Activated CD4-positive, alpha-beta memory T cell treated with anti-CD3 and anti-CD28 coated beads for 36 hours (primary cell): ENCODE results near the gene PARD3B. TPM values are rescaled to one million over a fixed set of nuclear protein-coding genes. Genes with fewer than 3 reads are reported as not detected.

ENCODE experiments used
- CTCF ChIA-PET: fragments of 350-600 bp; sonication (Branson Sonifier 250); formaldehyde crosslinking; loops from one replicate; lab custom pipeline; 2021; ENCODE audit warnings: antibody characterized with exemption, inconsistent platforms; lab: Charles Lee
- POLR2A ChIA-PET: fragments of 350-600 bp; sonication (Branson Sonifier 250); formaldehyde crosslinking; loops from one replicate; lab custom pipeline; 2021; ENCODE audit warnings: antibody characterized with exemption; lab: Charles Lee
- DNase-seq: peaks from one replicate; pipeline ENCODE4 v3.0.0-alpha.2; 2020
- H3K27ac Mint-ChIP-seq: one replicate; pipeline ENCODE4 v1.8.0; 2021; ENCODE audit warnings: mixed read lengths
- H3K27me3 Mint-ChIP-seq: one replicate; pipeline ENCODE4 v1.8.0; 2021; ENCODE audit warnings: mixed read lengths
- H3K36me3 Mint-ChIP-seq: one replicate; pipeline ENCODE4 v1.8.0; 2021; ENCODE audit warnings: mixed read lengths
- H3K4me1 Mint-ChIP-seq: one replicate; pipeline ENCODE4 v1.8.0; 2021; ENCODE audit warnings: low read depth, mixed read lengths
- H3K4me3 Mint-ChIP-seq: one replicate; pipeline ENCODE4 v1.8.0; 2021; ENCODE audit warnings: mild to moderate bottlenecking, mixed read lengths
- H3K9me3 Mint-ChIP-seq: one replicate; pipeline ENCODE4 v1.8.0; 2021; ENCODE audit warnings: mixed read lengths
- intact Hi-C: fragments of 100-400 bp; cut with micrococcal nuclease; formaldehyde crosslinking; loops from one replicate; pipeline ENCODE4 v1.15.1; 2023
- total RNA-seq, 2 experiments: library from RNA; stranded (reverse); gene quantifications; one replicate each; pipeline ENCODE4 v1.2.3, GENCODE V29; 2021

The PARD3B gene
- total RNA-seq, 2 experiments from 2014 or later, result 0.07 to 0.70 TPM

DNA sequence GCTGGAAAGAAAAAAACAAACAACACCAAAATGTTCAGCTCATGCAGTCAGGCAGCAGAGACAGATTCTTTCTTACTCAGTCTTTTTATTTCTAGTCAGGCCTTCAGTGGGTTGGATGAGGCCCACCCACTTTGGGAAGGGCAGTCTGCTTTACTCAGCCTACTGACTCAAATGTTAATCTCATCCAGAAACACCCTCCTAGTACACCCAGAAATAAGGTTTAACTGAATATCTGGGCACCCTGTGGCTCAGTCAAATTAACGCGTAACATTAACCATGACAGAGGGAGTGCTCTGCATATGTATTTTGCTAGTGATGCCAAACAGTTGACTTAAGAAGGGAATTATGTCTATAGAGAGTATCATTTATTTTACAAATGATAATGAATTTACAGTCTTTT, 401.6 kb downstream of the PARD3B start:
- Mint-ChIP-seq H3K9me3 (peaks cover 24% of the 10 kb centered on the region), H3K36me3 (peaks cover 16% of the 10 kb centered on the region), H3K4me3 (no peak overlapping the region), H3K27ac (no peak overlapping the region), H3K27me3 (no peaks in the 10 kb centered on the region), H3K4me1 (peaks cover 39% of the 10 kb centered on the region)
- no peak for DNase-seq
- POLR2A ChIA-PET, result no interaction called here
- intact Hi-C loops, result no loop called here
- CTCF ChIA-PET, result no interaction called here

DNA sequence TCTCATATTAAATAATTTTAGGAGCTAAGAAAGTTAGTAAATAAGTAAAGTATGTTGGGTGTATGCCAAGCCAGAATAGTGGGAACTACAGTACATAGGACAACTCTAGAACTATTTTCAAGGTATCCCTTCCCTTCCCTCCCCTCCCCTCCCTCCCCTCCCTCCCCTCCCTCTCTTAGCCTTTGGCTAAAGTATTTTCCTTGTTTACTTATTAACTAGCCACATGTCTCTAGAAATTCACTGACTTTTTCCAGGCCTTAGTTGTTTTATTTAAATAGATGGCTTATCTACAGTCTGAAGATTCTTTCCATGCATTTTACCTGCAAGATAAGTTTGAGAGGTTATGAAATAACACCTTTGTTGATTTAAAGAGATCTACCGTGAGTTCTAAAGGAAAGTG, 402.1 kb downstream of the PARD3B start:
- CTCF ChIA-PET, result no interaction called here
- no peaks in the 10 kb centered on the region for H3K27me3 Mint-ChIP-seq
- peaks cover 24% of the 10 kb centered on the region for H3K9me3 Mint-ChIP-seq
- no peak overlapping the region for H3K27ac Mint-ChIP-seq
- intact Hi-C loops, result no loop called here
- no peak for DNase-seq
- POLR2A ChIA-PET, result no interaction called here
- peaks cover 16% of the 10 kb centered on the region for H3K36me3 Mint-ChIP-seq
- no peak overlapping the region for H3K4me3 Mint-ChIP-seq
- peaks cover 36% of the 10 kb centered on the region for H3K4me1 Mint-ChIP-seq

GRCh38 chr2:204948024-204948763, 402.9 kb downstream of the PARD3B start:
- H3K27me3 Mint-ChIP-seq, result no peaks in the 10 kb centered on the region
- H3K4me1 Mint-ChIP-seq, result peaks cover 36% of the 10 kb centered on the region
- peak overlapping the region; percentile 58 for H3K27ac Mint-ChIP-seq
- H3K36me3 Mint-ChIP-seq, result peaks cover 16% of the 10 kb centered on the region
- intact Hi-C loops, result loop anchor here (1.0 kb wide), 1 partner anchor 23 kb away; no protein-coding TSS in a partner anchor
- POLR2A ChIA-PET, result no interaction called here
- CTCF ChIA-PET, result no interaction called here
- H3K9me3 Mint-ChIP-seq, result peaks cover 24% of the 10 kb centered on the region
- no peak overlapping the region for H3K4me3 Mint-ChIP-seq
- DNase-seq, result no peak

DNA sequence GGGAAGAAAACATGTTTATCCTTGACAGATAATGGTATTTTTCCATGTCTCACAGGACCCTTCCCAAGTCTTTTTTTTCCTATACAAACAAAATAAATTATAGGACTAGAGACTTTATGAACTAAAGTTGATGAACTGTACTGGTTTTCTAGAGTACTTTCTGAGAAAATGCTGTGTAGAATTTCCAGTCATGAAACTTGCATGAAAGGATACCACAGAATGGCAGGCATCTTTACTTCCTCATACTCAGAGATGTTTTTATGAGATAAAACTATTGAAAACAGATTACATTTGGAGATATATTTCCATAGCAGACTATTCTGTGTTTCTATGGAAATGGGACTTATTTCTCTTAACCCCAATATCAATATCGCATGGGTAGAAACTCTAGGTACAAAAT, 403.5 kb downstream of the PARD3B start:
- Mint-ChIP-seq H3K4me1 (peaks cover 36% of the 10 kb centered on the region), H3K36me3 (peaks cover 13% of the 10 kb centered on the region), H3K4me3 (no peak overlapping the region), H3K27ac (peak overlapping the region; percentile 58), H3K9me3 (peaks cover 19% of the 10 kb centered on the region), H3K27me3 (no peaks in the 10 kb centered on the region)
- intact Hi-C loops, result loop anchor here (1.0 kb wide), 1 partner anchor 22 kb away; no protein-coding TSS in a partner anchor
- POLR2A ChIA-PET, result no interaction called here
- CTCF ChIA-PET, result no interaction called here
- DNase-seq, result no peak

DNA sequence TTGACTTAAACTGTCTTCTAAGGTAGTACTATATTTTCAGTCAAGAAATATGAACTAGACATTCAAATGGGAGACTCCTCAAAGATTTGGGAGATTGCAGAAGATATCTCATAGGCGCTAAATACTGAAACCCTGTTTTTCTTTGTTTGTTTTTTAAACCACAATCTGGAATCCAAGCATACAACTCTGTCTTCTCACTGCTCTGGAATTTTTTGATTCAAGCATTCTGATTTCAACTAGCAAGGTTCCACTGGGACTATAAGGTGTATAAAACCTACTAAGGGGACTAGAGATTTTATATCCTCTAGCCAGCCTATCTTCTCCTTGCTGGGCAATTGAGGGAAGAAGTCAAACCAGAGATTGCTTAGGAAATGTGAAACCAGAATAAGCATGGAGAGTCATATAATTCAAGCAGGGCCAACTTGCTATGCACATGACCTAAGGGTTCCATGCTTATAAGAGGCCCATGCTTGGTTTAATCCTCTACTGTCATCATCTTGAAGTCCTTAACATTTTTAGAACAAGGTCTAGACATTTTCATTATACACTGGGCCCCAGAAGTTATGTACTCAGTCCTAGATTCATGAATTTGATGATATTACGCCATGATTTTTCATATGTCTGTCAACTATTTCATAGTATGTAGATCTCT, 405.5 kb downstream of the PARD3B start:
- peaks cover 34% of the 10 kb centered on the region for H3K4me1 Mint-ChIP-seq
- peaks cover 6% of the 10 kb centered on the region for H3K9me3 Mint-ChIP-seq
- intact Hi-C loops, result no loop called here
- DNase-seq, result no peak
- peaks cover 2% of the 10 kb centered on the region for H3K36me3 Mint-ChIP-seq
- ChIA-PET POLR2A (no interaction called here), CTCF (no interaction called here)
- H3K27ac Mint-ChIP-seq, result no peak overlapping the region
- H3K27me3 Mint-ChIP-seq, result no peaks in the 10 kb centered on the region
- H3K4me3 Mint-ChIP-seq, result no peak overlapping the region

GRCh38 chr2:204958371-204958770, 413.1 kb downstream of the PARD3B start:
- POLR2A ChIA-PET, result no interaction called here
- no peak for DNase-seq
- no peaks in the 10 kb centered on the region for H3K27me3 Mint-ChIP-seq
- H3K27ac Mint-ChIP-seq, result no peak overlapping the region
- CTCF ChIA-PET, result no interaction called here
- intact Hi-C loops, result no loop called here
- H3K4me1 Mint-ChIP-seq, result peaks cover 20% of the 10 kb centered on the region
- peak overlapping the region; percentile 17 for H3K4me3 Mint-ChIP-seq
- H3K36me3 Mint-ChIP-seq, result peaks cover 1% of the 10 kb centered on the region
- H3K9me3 Mint-ChIP-seq, result no peaks in the 10 kb centered on the region

DNA sequence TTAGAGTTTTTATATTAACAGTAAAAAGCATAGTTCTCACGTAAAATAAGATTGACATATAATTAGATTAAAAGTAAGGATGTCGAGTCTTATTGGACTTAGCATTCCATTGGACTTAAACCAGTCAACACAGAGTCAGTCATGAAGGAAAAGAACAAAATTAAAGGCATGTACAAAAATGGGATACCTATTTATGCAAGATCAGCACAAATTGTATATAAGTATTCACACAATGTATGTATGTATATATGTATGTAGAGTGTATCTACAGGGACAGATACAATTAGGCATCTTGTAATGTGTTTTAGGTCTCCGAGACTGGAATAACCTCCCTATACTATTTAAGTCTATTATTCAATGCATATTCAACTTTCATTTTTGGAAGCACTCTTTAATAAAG, 419.1 kb downstream of the PARD3B start:
- intact Hi-C loops, result no loop called here
- POLR2A ChIA-PET, result no interaction called here
- no peak overlapping the region for H3K27ac Mint-ChIP-seq
- H3K27me3 Mint-ChIP-seq, result no peaks in the 10 kb centered on the region
- H3K4me3 Mint-ChIP-seq, result no peak overlapping the region
- CTCF ChIA-PET, result interaction anchor here (0.6 kb wide), 1 partner anchor 518 kb away, joined by 3 read pairs; no protein-coding TSS in a partner anchor
- peaks cover 39% of the 10 kb centered on the region for H3K4me1 Mint-ChIP-seq
- peaks cover 1% of the 10 kb centered on the region for H3K36me3 Mint-ChIP-seq
- no peak for DNase-seq
- no peaks in the 10 kb centered on the region for H3K9me3 Mint-ChIP-seq

- CTCF ChIA-PET, result no interaction called here
- no peaks in the 10 kb centered on the region for H3K9me3 Mint-ChIP-seq
- no peaks in the 10 kb centered on the region for H3K27me3 Mint-ChIP-seq
- no peak for DNase-seq
- intact Hi-C loops, result loop anchor here (5.0 kb wide), 1 partner anchor 91 kb away; no protein-coding TSS in a partner anchor
- peaks cover 54% of the 10 kb centered on the region for H3K4me1 Mint-ChIP-seq
- H3K27ac Mint-ChIP-seq, result no peak overlapping the region
- no peak overlapping the region for H3K4me3 Mint-ChIP-seq
- H3K36me3 Mint-ChIP-seq, result peaks cover 4% of the 10 kb centered on the region
- POLR2A ChIA-PET, result no interaction called here
Observed at GRCh38 chr2:204966245-204966644, 421.0 kb downstream of the PARD3B start.

DNA sequence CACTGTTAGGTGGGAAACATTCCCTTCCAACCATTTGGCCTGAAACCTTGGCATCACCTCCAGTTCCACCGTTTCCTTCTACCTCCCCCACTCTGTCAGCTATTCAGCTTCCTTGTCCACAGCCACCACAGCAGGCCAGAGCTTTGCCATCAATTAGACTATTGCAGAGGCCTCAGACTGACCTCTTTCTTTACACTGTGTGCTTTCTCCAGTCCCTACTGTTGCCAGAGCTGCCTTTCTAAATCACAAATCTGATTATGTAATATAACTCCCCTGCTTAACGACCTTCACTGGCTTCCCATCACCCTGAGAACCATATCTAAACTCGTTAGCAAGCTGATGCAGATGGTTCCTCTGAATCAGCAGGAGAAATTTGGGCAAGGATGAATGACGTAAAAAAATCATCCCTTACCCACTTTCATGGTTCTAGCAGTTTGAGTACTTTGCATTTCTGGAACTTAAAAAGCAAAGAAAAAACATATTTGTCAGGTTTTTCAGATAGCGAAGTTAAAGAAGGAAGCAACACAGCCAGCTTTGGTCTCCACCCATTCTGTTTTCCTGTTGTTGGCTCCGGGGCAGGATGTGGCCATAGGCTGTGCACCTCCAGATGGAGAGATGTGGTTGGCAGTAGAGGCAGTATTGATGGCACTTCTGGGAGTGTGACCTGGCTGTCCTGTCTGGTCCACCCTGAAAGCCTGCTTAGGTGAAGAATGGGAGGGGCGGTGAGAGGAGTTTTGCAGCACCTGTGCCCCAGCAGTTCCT, 422.1 kb downstream of the PARD3B start:
- DNase-seq, result peak; percentile 59
- ChIA-PET CTCF (no interaction called here), POLR2A (no interaction called here)
- Mint-ChIP-seq H3K4me1 (peaks cover 56% of the 10 kb centered on the region), H3K36me3 (peaks cover 3% of the 10 kb centered on the region), H3K4me3 (peak overlapping the region; percentile 21), H3K27ac (peak overlapping the region; percentile 83), H3K9me3 (no peaks in the 10 kb centered on the region), H3K27me3 (no peaks in the 10 kb centered on the region)
- intact Hi-C loops, result loop anchor here (5.0 kb wide), 1 partner anchor 90 kb away; no protein-coding TSS in a partner anchor

DNA sequence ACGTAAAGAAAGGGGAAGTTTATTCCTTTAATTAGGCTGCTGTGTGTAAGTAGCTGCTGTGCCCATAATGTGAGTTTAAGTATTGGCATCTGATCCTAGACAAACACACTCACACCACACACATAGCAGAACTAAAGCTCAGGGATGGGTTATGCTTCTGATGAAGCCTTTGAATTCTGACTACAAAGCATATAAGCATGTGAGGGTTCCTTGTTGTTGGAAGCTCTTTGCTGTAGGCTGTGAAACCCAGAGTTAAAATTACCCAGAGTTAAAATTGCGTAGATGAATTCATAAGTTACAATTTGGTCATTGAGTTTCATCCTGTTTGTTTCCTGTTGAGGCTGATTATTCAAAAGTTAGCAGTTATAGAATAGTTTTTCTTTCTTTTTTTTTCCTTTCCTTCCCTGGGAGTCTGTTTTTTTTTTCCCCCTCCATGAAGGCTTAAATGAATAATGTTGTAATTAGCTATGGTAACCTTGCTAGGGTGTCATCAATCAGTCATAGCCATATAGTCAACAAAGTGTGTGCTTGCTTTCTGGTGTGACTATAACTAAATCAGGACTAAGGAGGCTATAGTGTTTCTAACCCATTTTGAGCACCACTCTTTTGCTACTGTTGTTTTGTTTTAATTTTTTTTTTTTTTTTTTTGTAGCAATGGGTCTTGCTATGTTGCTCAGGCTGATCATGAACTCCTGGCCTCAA, 426.1 kb downstream of the PARD3B start:
- H3K4me3 Mint-ChIP-seq, result no peak overlapping the region
- no peaks in the 10 kb centered on the region for H3K27me3 Mint-ChIP-seq
- CTCF ChIA-PET, result no interaction called here
- peaks cover 3% of the 10 kb centered on the region for H3K36me3 Mint-ChIP-seq
- intact Hi-C loops, result loop anchor here (1.0 to 2.0 kb wide), 5 partner anchors 23 to 863 kb away; no protein-coding TSS in a partner anchor
- H3K4me1 Mint-ChIP-seq, result peaks cover 57% of the 10 kb centered on the region
- POLR2A ChIA-PET, result no interaction called here
- peak overlapping the region; percentile 72 for H3K27ac Mint-ChIP-seq
- DNase-seq, result no peak
- no peaks in the 10 kb centered on the region for H3K9me3 Mint-ChIP-seq

DNA sequence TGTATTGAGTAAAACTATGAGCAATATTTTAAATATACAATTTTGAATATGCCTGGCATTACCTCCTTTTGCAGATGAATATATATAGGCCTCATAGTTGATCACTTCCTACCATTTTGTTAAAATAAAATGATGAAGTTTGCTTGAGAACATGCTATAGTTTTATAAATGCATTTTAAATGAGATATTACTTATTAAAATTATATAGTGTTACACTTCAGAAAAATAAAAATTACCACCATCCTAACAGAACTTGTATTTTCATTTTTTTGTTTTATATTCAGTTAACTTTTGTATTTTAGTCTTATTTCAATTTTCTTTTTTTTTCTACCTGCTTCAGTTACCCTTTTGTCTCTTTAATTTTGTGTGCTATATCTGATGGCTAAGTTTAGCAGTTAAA, 426.9 kb downstream of the PARD3B start:
- Mint-ChIP-seq H3K9me3 (no peaks in the 10 kb centered on the region), H3K4me1 (peaks cover 50% of the 10 kb centered on the region), H3K36me3 (peaks cover 5% of the 10 kb centered on the region), H3K27ac (no peak overlapping the region), H3K27me3 (no peaks in the 10 kb centered on the region), H3K4me3 (no peak overlapping the region)
- CTCF ChIA-PET, result no interaction called here
- intact Hi-C loops, result no loop called here
- DNase-seq, result no peak
- POLR2A ChIA-PET, result no interaction called here
